Neural cell (in vitro differentiated cells): ENCODE results near the gene TLE3.

ENCODE experiments used
- POLR2AphosphoS5 ChIP-seq: IDR thresholded peaks from 2 replicates; pipeline ENCODE4 v1.6.1; 2012
- SMC3 ChIP-seq: fragments of 450-650 bp; conservative IDR thresholded peaks from 2 replicates; pipeline ENCODE4 v1.6.1; 2014; ENCODE audit warnings: antibody characterized with exemption, mild to moderate bottlenecking, moderate library complexity; ENCODE audit not compliant: poor library complexity

GRCh38 chr15:70051948-70052633 lies 45.6 kb downstream of the TLE3 start:
- TF ChIP-seq SMC3 (no peak), POLR2AphosphoS5 (no peak)
